Measurements from ENCODE around the gene ZNF618. TPM values are rescaled to one million over a fixed set of nuclear protein-coding genes. Genes with fewer than 3 reads are reported as not detected.

Gene ZNF618
- total RNA-seq, 1 donor from 2014 or later, result 4.7 TPM

GRCh38 chr9:114099669-114100270 is 223.7 kb downstream of the ZNF618 start:
- no peak overlapping the region for H3K27ac ChIP-seq (ENCODE audit: low read depth, low read length)
- H3K4me1 ChIP-seq (ENCODE audit: control insufficient read depth in 3 of 3, insufficient read depth in 3 of 3, low read length in 3 of 3), result peaks cover 0 to 5% (median 0%) of the 10 kb centered on the region in 3 donors
- H3K27me3 ChIP-seq (ENCODE audit: control insufficient read depth in 3 of 3, insufficient read depth in 3 of 3, low read length in 3 of 3), result peaks cover 15 to 32% (median 21%) of the 10 kb centered on the region in 3 donors
- no peak overlapping the region for H3K4me3 ChIP-seq (ENCODE audit: low read length in 3 of 3)
- no peaks in the 10 kb centered on the region for H3K36me3 ChIP-seq (ENCODE audit: control insufficient read depth in 3 of 3, insufficient read depth in 3 of 3, low read length in 3 of 3)
- H3K9ac ChIP-seq (ENCODE audit: low read depth in 1 of 3, low read length in 3 of 3), result no peak overlapping the region
- no peaks in the 10 kb centered on the region for H3K9me3 ChIP-seq (ENCODE audit: control insufficient read depth in 3 of 3, low read length in 3 of 3)

GRCh38 chr9:114100536-114100935 is 224.4 kb downstream of the ZNF618 start:
- Histone ChIP-seq H3K27me3 (ENCODE audit: control insufficient read depth in 3 of 3, insufficient read depth in 3 of 3, low read length in 3 of 3) (peaks cover 15 to 32% (median 21%) of the 10 kb centered on the region in 3 donors), H3K9ac (ENCODE audit: low read depth in 1 of 3, low read length in 3 of 3) (no peak overlapping the region), H3K36me3 (ENCODE audit: control insufficient read depth in 3 of 3, insufficient read depth in 3 of 3, low read length in 3 of 3) (no peaks in the 10 kb centered on the region), H3K27ac (ENCODE audit: low read depth, low read length) (no peak overlapping the region), H3K4me1 (ENCODE audit: control insufficient read depth in 3 of 3, insufficient read depth in 3 of 3, low read length in 3 of 3) (peaks cover 0 to 5% (median 0%) of the 10 kb centered on the region in 3 donors), H3K4me3 (ENCODE audit: low read length in 3 of 3) (no peak overlapping the region), H3K9me3 (ENCODE audit: control insufficient read depth in 3 of 3, low read length in 3 of 3) (no peaks in the 10 kb centered on the region)

- Histone ChIP-seq H3K9me3 (ENCODE audit: control insufficient read depth in 3 of 3, low read length in 3 of 3) (no peaks in the 10 kb centered on the region), H3K9ac (ENCODE audit: low read depth in 1 of 3, low read length in 3 of 3) (no peak overlapping the region), H3K4me3 (ENCODE audit: low read length in 3 of 3) (no peak overlapping the region), H3K27me3 (ENCODE audit: control insufficient read depth in 3 of 3, insufficient read depth in 3 of 3, low read length in 3 of 3) (peaks cover 7 to 16% (median 12%) of the 10 kb centered on the region in 3 donors), H3K4me1 (ENCODE audit: control insufficient read depth in 3 of 3, insufficient read depth in 3 of 3, low read length in 3 of 3) (peaks cover 0 to 5% (median 0%) of the 10 kb centered on the region in 3 donors), H3K36me3 (ENCODE audit: control insufficient read depth in 3 of 3, insufficient read depth in 3 of 3, low read length in 3 of 3) (no peaks in the 10 kb centered on the region), H3K27ac (ENCODE audit: low read depth, low read length) (no peak overlapping the region)
Measured at GRCh38 chr9:114102484-114102883, 226.4 kb downstream of the ZNF618 start.

DNA sequence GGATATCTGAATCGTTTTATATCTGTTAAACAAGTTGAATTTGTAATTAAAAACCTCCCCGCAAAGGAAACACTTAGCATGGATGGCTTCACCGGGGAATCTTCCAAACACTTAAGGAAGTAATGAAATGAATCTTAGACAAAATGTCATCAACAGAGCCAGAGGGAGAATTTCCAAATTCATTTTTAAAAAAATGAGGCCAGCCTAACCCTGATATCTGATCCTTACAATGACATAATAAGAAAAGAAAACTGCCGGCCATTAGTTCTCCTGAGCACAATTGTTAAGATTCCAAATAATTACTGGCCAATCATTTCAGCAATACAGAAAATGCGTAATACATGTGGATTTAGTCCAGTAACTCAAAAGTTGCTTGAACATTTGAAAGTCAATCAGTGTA is 229.1 kb downstream of the ZNF618 start:
- Histone ChIP-seq H3K4me3 (ENCODE audit: low read length in 3 of 3) (no peak overlapping the region), H3K9me3 (ENCODE audit: control insufficient read depth in 3 of 3, low read length in 3 of 3) (no peaks in the 10 kb centered on the region), H3K27me3 (ENCODE audit: control insufficient read depth in 3 of 3, insufficient read depth in 3 of 3, low read length in 3 of 3) (no peaks in the 10 kb centered on the region), H3K36me3 (ENCODE audit: control insufficient read depth in 3 of 3, insufficient read depth in 3 of 3, low read length in 3 of 3) (no peaks in the 10 kb centered on the region), H3K4me1 (ENCODE audit: control insufficient read depth in 3 of 3, insufficient read depth in 3 of 3, low read length in 3 of 3) (peaks cover 0 to 3% (median 0%) of the 10 kb centered on the region in 3 donors), H3K9ac (ENCODE audit: low read depth in 1 of 3, low read length in 3 of 3) (no peak overlapping the region), H3K27ac (ENCODE audit: low read depth, low read length) (no peak overlapping the region)

Other genes starting within 250 kb of the ZNF618 start
- under 0.01 TPM for gene AMBP, start 202.0 kb downstream of the ZNF618 start, total RNA-seq
- not detected for gene KIF12, start 223.0 kb downstream of the ZNF618 start, total RNA-seq

Measured in skeletal muscle tissue (tissue), 4 donors.